HG03342 (cell line): Measurements from ENCODE around the gene MBLAC2.
A peak's percentile ranks its signal among the peaks of the same experiment; 100 is the strongest.

ENCODE experiments used
- ATAC-seq: cut with Tn5 transposase; IDR thresholded peaks from one replicate; pipeline ENCODE4 v1.9.1; 2021; ENCODE audit warnings: mild to moderate bottlenecking, moderate library complexity; ENCODE audit not compliant: unreplicated experiment

The MBLAC2 gene

GRCh38 chr5:90472783-90473395, 1.7 kb downstream of the MBLAC2 start:
- no peak for ATAC-seq

- no peak for ATAC-seq
Measured at GRCh38 chr5:90461288-90461687, 13.3 kb downstream of the MBLAC2 start.

GRCh38 chr5:90446961-90447360, 27.6 kb downstream of the MBLAC2 start:
- no peak for ATAC-seq

GRCh38 chr5:90440644-90441043, 33.9 kb downstream of the MBLAC2 start:
- no peak for ATAC-seq

GRCh38 chr5:90438100-90438499, 36.5 kb downstream of the MBLAC2 start:
- no peak for ATAC-seq

- no peak for ATAC-seq
Measured at GRCh38 chr5:90437663-90438062, 36.9 kb downstream of the MBLAC2 start.

GRCh38 chr5:90434116-90434714, 40.4 kb downstream of the MBLAC2 start:
- peak; percentile 81 for ATAC-seq

GRCh38 chr5:90424245-90424644, 50.3 kb downstream of the MBLAC2 start:
- peak; percentile 64 for ATAC-seq

- no peak for ATAC-seq
Measured at GRCh38 chr5:90421136-90421535, 53.4 kb downstream of the MBLAC2 start.

- no peak for ATAC-seq
Measured at GRCh38 chr5:90418214-90418613, 56.4 kb downstream of the MBLAC2 start.

- ATAC-seq, result no peak
Measured at GRCh38 chr5:90410178-90410762, 64.3 kb downstream of the MBLAC2 start.

GRCh38 chr5:90409318-90410177, 65.0 kb downstream of the MBLAC2 start, which contains the start of gene CETN3:
TSS of gene CETN3 (minus strand) at chr5:90409756. CDS start at chr5:90409661, 95 bp downstream.
- ATAC-seq, result peak; percentile 93

GRCh38 chr5:90408571-90409317, 65.8 kb downstream of the MBLAC2 start:
- ATAC-seq, result peak; percentile 2
